ENCODE measurements around the gene ZEB2. TPM values are rescaled to one million over a fixed set of nuclear protein-coding genes. Genes with fewer than 3 reads are reported as not detected.

The ZEB2 gene
- total RNA-seq, 1 experiment from 2014 or later, result 1.2 TPM

DNA sequence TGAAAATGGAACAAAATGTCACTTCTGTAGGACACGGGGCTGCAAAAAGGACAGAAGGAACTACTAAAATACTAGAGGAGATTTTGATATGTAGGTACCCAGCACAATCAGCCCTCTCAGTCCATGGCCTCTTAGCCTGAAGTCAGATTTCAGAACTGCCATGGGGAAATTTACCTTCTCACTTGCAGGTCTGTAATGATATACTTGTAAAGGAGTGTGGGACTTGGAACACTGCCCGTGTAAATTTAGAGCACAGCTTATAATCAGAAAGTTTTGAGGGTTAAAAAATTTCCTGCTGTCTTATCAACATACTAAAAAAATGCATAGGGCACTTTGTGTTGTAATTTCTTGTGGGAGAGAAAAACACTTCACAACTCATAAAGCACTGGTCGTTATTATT, 60.6 kb downstream of the ZEB2 start:
- Histone ChIP-seq H4K5ac (ENCODE audit: insufficient read length, low read depth, low read length) (no peak overlapping the region), H2BK15ac (ENCODE audit: low read depth, low read length) (no peak overlapping the region), H3K23me2 (ENCODE audit: insufficient read length, low read depth, low read length, poor library complexity, severe bottlenecking) (no peaks in the 10 kb centered on the region), H2BK12ac (ENCODE audit: insufficient read length, low read depth, low read length) (no peak overlapping the region), H3K4me1 (ENCODE audit: insufficient read depth, low read length) (no peaks in the 10 kb centered on the region; the same call in 1 of the 2 replicates), H2BK5ac (ENCODE audit: insufficient read length, low read length) (no peak overlapping the region), H2BK20ac (ENCODE audit: low read depth, low read length, poor library complexity, severe bottlenecking) (no peak overlapping the region), H2AK5ac (ENCODE audit: insufficient read length, low read length) (no peak overlapping the region), H2AFZ (ENCODE audit: low read length) (no peak overlapping the region), H4K8ac (replicated peaks; ENCODE audit: insufficient read length, low read depth, low read length) (no peak overlapping the region), H3K23ac (ENCODE audit: insufficient read length, low read depth, low read length) (no peak overlapping the region), H3K4ac (ENCODE audit: low read depth, low read length) (no peak overlapping the region), H3K27ac (ENCODE audit: insufficient read length, low read depth, low read length) (no peak overlapping the region), H3T11ph (ENCODE audit: low read length) (no peak overlapping the region), H4K20me1 (ENCODE audit: control insufficient read depth, insufficient read depth, insufficient read length) (no peaks in the 10 kb centered on the region), H3K4me2 (ENCODE audit: insufficient read depth, insufficient read length, low read length) (no peak overlapping the region), H3K9me3 (ENCODE audit: control insufficient read depth, low read depth, low read length) (no peaks in the 10 kb centered on the region), H3K79me1 (ENCODE audit: insufficient read depth, low read depth, low read length, poor library complexity, severe bottlenecking) (no peaks in the 10 kb centered on the region), H3K79me2 (ENCODE audit: insufficient read depth, low read length) (no peaks in the 10 kb centered on the region), H2BK120ac (ENCODE audit: low read depth, low read length, poor library complexity, severe bottlenecking) (no peak overlapping the region), H3K27me3 (ENCODE audit: insufficient read depth, low read length) (no peaks in the 10 kb centered on the region), H3K9ac (ENCODE audit: extremely low read depth, insufficient read length, low read length) (no peak overlapping the region), H3K14ac (ENCODE audit: insufficient read depth, low read length) (no peak overlapping the region), H3K18ac (ENCODE audit: insufficient read length, low read depth, low read length) (no peak overlapping the region), H4K91ac (ENCODE audit: insufficient read length, low read depth, low read length) (no peak overlapping the region), H3K56ac (ENCODE audit: insufficient read length, low read depth, low read length) (no peak overlapping the region)
- TF ChIP-seq, protein P1, sequence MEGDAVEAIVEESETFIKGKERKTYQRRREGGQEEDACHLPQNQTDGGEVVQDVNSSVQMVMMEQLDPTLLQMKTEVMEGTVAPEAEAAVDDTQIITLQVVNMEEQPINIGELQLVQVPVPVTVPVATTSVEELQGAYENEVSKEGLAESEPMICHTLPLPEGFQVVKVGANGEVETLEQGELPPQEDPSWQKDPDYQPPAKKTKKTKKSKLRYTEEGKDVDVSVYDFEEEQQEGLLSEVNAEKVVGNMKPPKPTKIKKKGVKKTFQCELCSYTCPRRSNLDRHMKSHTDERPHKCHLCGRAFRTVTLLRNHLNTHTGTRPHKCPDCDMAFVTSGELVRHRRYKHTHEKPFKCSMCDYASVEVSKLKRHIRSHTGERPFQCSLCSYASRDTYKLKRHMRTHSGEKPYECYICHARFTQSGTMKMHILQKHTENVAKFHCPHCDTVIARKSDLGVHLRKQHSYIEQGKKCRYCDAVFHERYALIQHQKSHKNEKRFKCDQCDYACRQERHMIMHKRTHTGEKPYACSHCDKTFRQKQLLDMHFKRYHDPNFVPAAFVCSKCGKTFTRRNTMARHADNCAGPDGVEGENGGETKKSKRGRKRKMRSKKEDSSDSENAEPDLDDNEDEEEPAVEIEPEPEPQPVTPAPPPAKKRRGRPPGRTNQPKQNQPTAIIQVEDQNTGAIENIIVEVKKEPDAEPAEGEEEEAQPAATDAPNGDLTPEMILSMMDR (conservative IDR thresholded peaks at IDR 0.05), result no peak
- WGBS (ENCODE audit: extremely low coverage, insufficient read length, low lambda C conversion rate), result no CpG with 5 or more reads among the region's 3 CpGs
- Mint-ChIP-seq H3K4me3 (no peak overlapping the region), H3K36me3 (ENCODE audit: insufficient read depth in 1 of 3, low read depth in 3 of 3) (no peaks in the 10 kb centered on the region), H3K27me3 (ENCODE audit: low read depth) (peaks cover 7% of the 10 kb centered on the region), H3K27ac (no peak overlapping the region), H3K9me3 (no peaks in the 10 kb centered on the region), H3K4me1 (peaks cover 18 to 24% of the 10 kb centered on the region in 2 experiments)
- DNase-seq, result no peak

Measured in H9 (cell line).